Neural progenitor cell (in vitro differentiated cells): ENCODE measurements around the gene XPO4.

Experiments
- EZH2 ChIP-seq: fragments of 200-600 bp; sonication (generic); IDR thresholded peaks from 2 replicates; pipeline ENCODE4 v1.6.1; 2017; ENCODE audit warnings: antibody characterized with exemption, mild to moderate bottlenecking, moderate library complexity
- EZH2phosphoT487 ChIP-seq: fragments of 200-600 bp; sonication (generic); IDR thresholded peaks from 2 replicates; pipeline ENCODE4 v1.6.1; 2017; ENCODE audit warnings: antibody characterized with exemption
- TF ChIP-seq, protein P1 (sequence below): fragments of 200-600 bp; sonication (generic); IDR thresholded peaks from 2 replicates; pipeline ENCODE4 v1.5.1; 2017; ENCODE audit warnings: antibody characterized with exemption, mild to moderate bottlenecking

DNA sequence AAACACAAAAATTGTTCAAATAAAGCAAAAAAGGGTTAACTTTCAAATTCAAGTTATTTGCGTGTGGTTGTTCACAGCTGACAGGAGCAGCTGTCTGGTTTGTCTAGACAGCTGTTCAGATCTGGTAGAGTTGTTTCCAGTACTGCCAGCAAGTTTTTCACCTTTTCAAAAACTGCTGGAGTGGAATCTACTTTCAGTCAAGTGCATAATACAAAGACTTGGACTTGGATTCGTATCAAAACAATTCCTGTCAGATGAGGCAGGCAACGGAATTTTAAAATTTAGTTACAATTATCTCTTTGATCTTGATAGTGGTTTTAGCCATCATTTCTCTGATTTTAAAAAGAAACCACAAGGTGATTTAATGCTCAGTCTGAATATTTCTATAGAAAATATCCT, 77.1 kb downstream of the XPO4 start:
- TF ChIP-seq EZH2phosphoT487, result no peak
- TF ChIP-seq EZH2, result no peak
- TF ChIP-seq, protein P1, sequence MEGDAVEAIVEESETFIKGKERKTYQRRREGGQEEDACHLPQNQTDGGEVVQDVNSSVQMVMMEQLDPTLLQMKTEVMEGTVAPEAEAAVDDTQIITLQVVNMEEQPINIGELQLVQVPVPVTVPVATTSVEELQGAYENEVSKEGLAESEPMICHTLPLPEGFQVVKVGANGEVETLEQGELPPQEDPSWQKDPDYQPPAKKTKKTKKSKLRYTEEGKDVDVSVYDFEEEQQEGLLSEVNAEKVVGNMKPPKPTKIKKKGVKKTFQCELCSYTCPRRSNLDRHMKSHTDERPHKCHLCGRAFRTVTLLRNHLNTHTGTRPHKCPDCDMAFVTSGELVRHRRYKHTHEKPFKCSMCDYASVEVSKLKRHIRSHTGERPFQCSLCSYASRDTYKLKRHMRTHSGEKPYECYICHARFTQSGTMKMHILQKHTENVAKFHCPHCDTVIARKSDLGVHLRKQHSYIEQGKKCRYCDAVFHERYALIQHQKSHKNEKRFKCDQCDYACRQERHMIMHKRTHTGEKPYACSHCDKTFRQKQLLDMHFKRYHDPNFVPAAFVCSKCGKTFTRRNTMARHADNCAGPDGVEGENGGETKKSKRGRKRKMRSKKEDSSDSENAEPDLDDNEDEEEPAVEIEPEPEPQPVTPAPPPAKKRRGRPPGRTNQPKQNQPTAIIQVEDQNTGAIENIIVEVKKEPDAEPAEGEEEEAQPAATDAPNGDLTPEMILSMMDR, result no peak
